Mammary epithelial cell (primary cell): ENCODE data around the gene MYO1H.

ENCODE experiments used
- CTCF ChIP-seq, 2 donors: IDR thresholded peaks in 1 of 2; conservative IDR thresholded peaks in 1 of 2; 2 replicates each; pipeline ENCODE4 v1.5.1; 2011 to 2012; ENCODE audit warnings: inconsistent platforms in 2 of 2, low read length in 2 of 2, mild to moderate bottlenecking in 2 of 2, control low read depth in 1 of 2, low read depth in 1 of 2; ENCODE audit not compliant: insufficient read depth in 1 of 2; ENCODE audit errors: extremely low read depth in 1 of 2
- EZH2 ChIP-seq: IDR thresholded peaks from 2 replicates; pipeline ENCODE4 v1.6.1; 2012; ENCODE audit warnings: low read length, inconsistent platforms, borderline replicate concordance

GRCh38 chr12:109388167-109388563, 40.5 kb downstream of the MYO1H start:
- TF ChIP-seq CTCF (conservative IDR thresholded peaks at IDR 0.05 in 1 of 2, IDR thresholded peaks at IDR 0.05 in 1 of 2; ENCODE audit: extremely low read depth in 1 of 2, insufficient read depth in 1 of 2, low read depth in 1 of 2, low read length in 2 of 2), result no peak
- no peak for TF ChIP-seq EZH2
